HTR-8/SVneo (cell line): Measurements from ENCODE around the gene LAMA3.
"Not testable (repeated sequence)": the region's sequence is repeated elsewhere in the genome, so short reads cannot be mapped to it uniquely, and the experiment has no call there.

Experiments used
- DNase-seq: peaks from one replicate; pipeline ENCODE4 v3.0.0; 2011; ENCODE audit warnings: low spot score, mixed read lengths; ENCODE audit not compliant: insufficient read length
- FAIRE-seq: peaks from 2 replicates; lab custom pipeline; 2011; peaks lifted over from hg19 to GRCh38; lab: Jason Lieb, UNC

LAMA3 gene

GRCh38 chr18:23725351-23725750 is 36.1 kb downstream of the LAMA3 start:
- DNase-seq: no peak
- FAIRE-seq: no peak

- no peak for FAIRE-seq
Observed at GRCh38 chr18:23725827-23726661, 36.8 kb downstream of the LAMA3 start.

GRCh38 chr18:23727707-23728493 is 38.6 kb downstream of the LAMA3 start:
- no peak for FAIRE-seq

More at GRCh38 chr18:23725827-23726661, 36.8 kb downstream of the LAMA3 start:
- DNase-seq: no peak

GRCh38 chr18:23730857-23731256 is 41.6 kb downstream of the LAMA3 start:
- FAIRE-seq: no peak
- no peak for DNase-seq

More at GRCh38 chr18:23727707-23728493, 38.6 kb downstream of the LAMA3 start:
- no peak for DNase-seq

- FAIRE-seq (no peak), DNase-seq (no peak)
Observed at GRCh38 chr18:23731861-23732260, 42.6 kb downstream of the LAMA3 start.

GRCh38 chr18:23732439-23732838 is 43.2 kb downstream of the LAMA3 start:
- no peak for FAIRE-seq

GRCh38 chr18:23733265-23733664 is 44.0 kb downstream of the LAMA3 start:
- not testable (repeated sequence) for DNase-seq, FAIRE-seq

More at GRCh38 chr18:23732439-23732838, 43.2 kb downstream of the LAMA3 start:
- no peak for DNase-seq

GRCh38 chr18:23733895-23734294 is 44.6 kb downstream of the LAMA3 start:
- DNase-seq (no peak), FAIRE-seq (no peak)

- FAIRE-seq (no peak), DNase-seq (no peak)
Observed at GRCh38 chr18:23735021-23735464, 45.8 kb downstream of the LAMA3 start.

GRCh38 chr18:23737578-23737977 is 48.3 kb downstream of the LAMA3 start:
- FAIRE-seq: no peak

GRCh38 chr18:23738151-23738550 is 48.9 kb downstream of the LAMA3 start:
- DNase-seq (no peak), FAIRE-seq (no peak)

More at GRCh38 chr18:23737578-23737977, 48.3 kb downstream of the LAMA3 start:
- DNase-seq: no peak

GRCh38 chr18:23738575-23738974 is 49.3 kb downstream of the LAMA3 start:
- DNase-seq (no peak), FAIRE-seq (no peak)

GRCh38 chr18:23740105-23740830 is 51.0 kb downstream of the LAMA3 start:
- DNase-seq (peak; percentile 24), FAIRE-seq (no peak)

- not testable (repeated sequence) for FAIRE-seq, DNase-seq
Observed at GRCh38 chr18:23741967-23742366, 52.7 kb downstream of the LAMA3 start.

GRCh38 chr18:23743733-23744333 is 54.6 kb downstream of the LAMA3 start:
- no peak for DNase-seq
- FAIRE-seq: no peak

- DNase-seq (no peak), FAIRE-seq (no peak)
Observed at GRCh38 chr18:23745366-23745765, 56.1 kb downstream of the LAMA3 start.

- no peak for FAIRE-seq
Observed at GRCh38 chr18:23746851-23747250, 57.6 kb downstream of the LAMA3 start.

GRCh38 chr18:23752363-23752762 is 63.1 kb downstream of the LAMA3 start:
- FAIRE-seq: no peak
- no peak for DNase-seq

More at GRCh38 chr18:23746851-23747250, 57.6 kb downstream of the LAMA3 start:
- no peak for DNase-seq

- DNase-seq (no peak), FAIRE-seq (no peak)
Observed at GRCh38 chr18:23752796-23753195, 63.5 kb downstream of the LAMA3 start.
